DMS153 treated with DMSO at 0.1 percent for 48 hours (cell line): ENCODE measurements around the gene PLCH1.

Source experiments
- DNase-seq: peaks from one replicate; lab custom pipeline; 2025; ENCODE audit not compliant: unreplicated experiment; lab: John Stamatoyannopoulos, UW

Gene PLCH1

GRCh38 chr3:155326244-155326643 is 418.6 kb downstream of the PLCH1 start:
- no peak for DNase-seq
